Hindlimb muscle (tissue), 1 donor: ENCODE measurements around the gene OR13G1. TPM values are rescaled to one million over a fixed set of nuclear protein-coding genes. Genes with fewer than 3 reads are reported as not detected.
"Not testable (repeated sequence)": the region's sequence is repeated elsewhere in the genome, so short reads cannot be mapped to it uniquely, and the experiment has no call there.

Experiments used
- DNase-seq: peaks from one replicate; pipeline ENCODE4 v3.0.0-alpha.2; 2013
- polyA plus RNA-seq: library from polyadenylated mRNA; unstranded; fragments of 120-200 nt; gene quantifications from one replicate; pipeline ENCODE4 v1.2.1, GENCODE V29; 2013; ENCODE audit not compliant: insufficient read length

OR13G1 gene
- polyA plus RNA-seq = not detected

- DNase-seq = no peak
These were observed at the start of gene OR13G1 for GRCh38 chr1:247679639-247680038. TSS of gene OR13G1 (minus strand) at chr1:247679739. CDS start at chr1:247673041, 6,698 bp downstream.

- DNase-seq = no peak
These were observed 41.7 kb upstream of the OR13G1 start for GRCh38 chr1:247721222-247721621.

GRCh38 chr1:247716546-247716945, 37.0 kb upstream of the OR13G1 start, which contains the start of gene OR6F1:
TSS of gene OR6F1 (minus strand) at chr1:247716646. CDS start at chr1:247712755, 3,891 bp downstream.
- DNase-seq = no peak

GRCh38 chr1:247713753-247714152, 34.2 kb upstream of the OR13G1 start:
- DNase-seq = no peak

GRCh38 chr1:247710681-247711080, 31.1 kb upstream of the OR13G1 start:
- DNase-seq = not testable (repeated sequence)

GRCh38 chr1:247701338-247701737, 21.8 kb upstream of the OR13G1 start:
- DNase-seq = no peak

- peak; percentile 5 for DNase-seq
These were observed 1.9 kb upstream of the OR13G1 start for GRCh38 chr1:247681288-247681897.

- DNase-seq = no peak
These were observed 632 bp upstream of the OR13G1 start for GRCh38 chr1:247680171-247680570.

GRCh38 chr1:247669225-247669624, 10.3 kb downstream of the OR13G1 start:
- no peak for DNase-seq

- DNase-seq = no peak
These were observed 23.2 kb downstream of the OR13G1 start for GRCh38 chr1:247656221-247656875.

- DNase-seq = no peak
These were observed 26.5 kb downstream of the OR13G1 start for GRCh38 chr1:247653040-247653439.

GRCh38 chr1:247647864-247648263, 31.7 kb downstream of the OR13G1 start:
- DNase-seq = no peak

GRCh38 chr1:247646867-247647266, 32.7 kb downstream of the OR13G1 start:
- DNase-seq = no peak

- DNase-seq = no peak
These were observed 36.8 kb downstream of the OR13G1 start for GRCh38 chr1:247642742-247643141.

- peak; percentile 36 for DNase-seq
These were observed 40.1 kb downstream of the OR13G1 start for GRCh38 chr1:247639381-247639981.

GRCh38 chr1:247638781-247639180, 40.8 kb downstream of the OR13G1 start:
- no peak for DNase-seq

GRCh38 chr1:247638011-247638410, 41.5 kb downstream of the OR13G1 start:
- DNase-seq = no peak

- no peak for DNase-seq
These were observed 51.6 kb downstream of the OR13G1 start for GRCh38 chr1:247627951-247628350.

Other genes with a start within 250 kb of the OR13G1 start
- not detected for gene OR2B11, start 221.6 kb downstream of the OR13G1 start, polyA plus RNA-seq
- 0.28 TPM for gene OR2C3, start 143.3 kb downstream of the OR13G1 start, polyA plus RNA-seq
- gene GCSAML, start 130.6 kb downstream of the OR13G1 start, polyA plus RNA-seq = 0.15 TPM
- gene OR2G2, start 91.4 kb downstream of the OR13G1 start, polyA plus RNA-seq = not detected
- gene OR2G3, start 74.2 kb downstream of the OR13G1 start, polyA plus RNA-seq = not detected
- not detected for gene OR6F1, start 36.9 kb upstream of the OR13G1 start, polyA plus RNA-seq
- not detected for gene OR14K1, start 58.9 kb upstream of the OR13G1 start, polyA plus RNA-seq
- gene OR14A2, start 68.4 kb upstream of the OR13G1 start, polyA plus RNA-seq = not detected
- not detected for gene OR1C1, start 80.8 kb upstream of the OR13G1 start, polyA plus RNA-seq
- gene OR14A16, start 144.4 kb upstream of the OR13G1 start, polyA plus RNA-seq = not detected
- gene OR11L1, start 162.2 kb upstream of the OR13G1 start, polyA plus RNA-seq = not detected
- 1.3 TPM for gene TRIM58, start 177.4 kb upstream of the OR13G1 start, polyA plus RNA-seq
- gene OR2W3, start 215.8 kb upstream of the OR13G1 start, polyA plus RNA-seq = 0.56 TPM
- not detected for gene OR2T8, start 240.5 kb upstream of the OR13G1 start, polyA plus RNA-seq
- gene OR2AJ1, start 245.2 kb upstream of the OR13G1 start, polyA plus RNA-seq = not detected